ENCODE data around the gene NDRG2.
"Not testable (repeated sequence)": the region's sequence is repeated elsewhere in the genome, so short reads cannot be mapped to it uniquely, and the experiment has no call there.

Gene NDRG2

DNA sequence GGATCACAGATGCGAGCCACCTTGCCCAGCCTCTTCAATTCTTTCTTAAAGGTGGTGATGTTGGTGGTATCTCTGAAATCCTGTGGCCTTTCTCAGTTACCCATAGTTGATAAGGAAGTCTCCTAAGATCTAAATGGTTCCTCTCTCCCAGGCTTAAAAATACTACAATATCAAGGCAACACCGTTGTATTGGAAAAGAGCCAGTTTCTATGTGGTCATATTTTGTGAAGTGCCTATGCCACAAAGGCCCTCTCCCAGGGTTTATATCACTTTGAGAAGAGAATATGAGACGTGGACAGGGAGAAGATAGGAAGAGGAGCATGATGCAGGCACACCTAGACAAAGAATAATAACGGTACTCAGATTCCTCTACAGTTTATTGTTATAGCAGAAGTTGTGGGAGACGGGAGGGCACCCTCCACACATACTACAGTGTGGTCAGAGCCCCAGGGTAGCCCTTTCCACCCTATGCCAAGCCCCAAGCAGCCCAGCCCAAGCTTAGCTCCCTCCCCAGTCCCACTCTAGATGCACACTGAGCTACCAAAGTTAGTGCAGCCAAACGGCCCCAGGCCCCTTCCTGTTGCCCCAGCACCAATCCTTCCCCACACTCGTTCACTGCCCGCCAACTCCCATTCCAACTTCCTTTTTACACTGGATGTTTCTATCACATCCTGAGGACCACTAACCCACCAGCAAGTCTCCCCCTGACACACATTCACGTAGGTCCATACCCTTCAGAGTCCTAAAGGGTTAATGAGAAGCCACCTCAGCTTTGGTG is 8.3 kb downstream of the NDRG2 start:
- FAIRE-seq (no peak), DNase-seq (ENCODE audit: extremely low spot score, insufficient read length, low read depth) (no peak)

- DNase-seq (ENCODE audit: extremely low spot score, insufficient read length, low read depth) (no peak), FAIRE-seq (no peak)
These were observed 9.5 kb downstream of the NDRG2 start for GRCh38 chr14:21015312-21015711.

- DNase-seq (ENCODE audit: extremely low spot score, insufficient read length, low read depth) (no peak), FAIRE-seq (peak; percentile 86)
These were observed 10.1 kb downstream of the NDRG2 start for GRCh38 chr14:21014761-21015190.

DNA sequence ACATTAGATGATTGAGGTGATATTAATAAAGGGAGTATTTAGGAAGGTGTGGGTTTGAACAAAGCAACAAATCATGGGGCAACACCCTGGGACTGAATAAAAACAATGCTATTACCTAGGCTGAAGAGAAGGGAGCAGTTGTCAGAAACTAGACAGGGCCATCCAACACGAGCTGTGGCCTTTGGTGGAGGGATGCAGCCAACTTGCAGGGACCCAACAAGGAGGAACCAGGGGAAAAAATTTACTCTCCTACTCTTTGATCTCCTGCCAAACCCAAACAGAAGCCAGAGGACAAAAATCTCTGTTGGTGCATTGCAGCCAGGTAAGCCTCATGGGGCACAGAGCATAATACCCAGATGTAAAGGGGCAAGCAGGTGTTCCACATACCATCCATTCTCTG is 13.7 kb downstream of the NDRG2 start:
- FAIRE-seq (no peak), DNase-seq (ENCODE audit: extremely low spot score, insufficient read length, low read depth) (no peak)

DNA sequence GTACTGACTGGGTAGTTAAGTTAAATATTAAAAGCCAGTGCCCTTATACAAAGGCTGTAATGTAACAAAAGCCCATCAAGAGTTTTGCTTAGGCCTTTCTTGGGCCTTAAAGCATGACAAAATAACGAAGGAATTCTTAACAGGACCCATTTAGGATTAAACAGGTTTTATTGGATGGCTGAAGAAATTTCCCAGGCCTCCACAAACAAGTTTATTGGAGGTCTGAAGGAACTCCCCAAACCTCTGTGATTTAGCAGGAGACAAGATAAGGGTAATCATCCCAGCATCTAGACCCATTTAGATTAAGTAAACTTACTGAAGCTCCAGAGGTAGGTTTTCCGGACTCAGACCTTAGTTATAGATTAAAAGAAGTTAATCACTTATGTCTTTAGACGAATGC is 15.1 kb downstream of the NDRG2 start:
- not testable (repeated sequence) for FAIRE-seq; DNase-seq (ENCODE audit: extremely low spot score, insufficient read length, low read depth)

DNA sequence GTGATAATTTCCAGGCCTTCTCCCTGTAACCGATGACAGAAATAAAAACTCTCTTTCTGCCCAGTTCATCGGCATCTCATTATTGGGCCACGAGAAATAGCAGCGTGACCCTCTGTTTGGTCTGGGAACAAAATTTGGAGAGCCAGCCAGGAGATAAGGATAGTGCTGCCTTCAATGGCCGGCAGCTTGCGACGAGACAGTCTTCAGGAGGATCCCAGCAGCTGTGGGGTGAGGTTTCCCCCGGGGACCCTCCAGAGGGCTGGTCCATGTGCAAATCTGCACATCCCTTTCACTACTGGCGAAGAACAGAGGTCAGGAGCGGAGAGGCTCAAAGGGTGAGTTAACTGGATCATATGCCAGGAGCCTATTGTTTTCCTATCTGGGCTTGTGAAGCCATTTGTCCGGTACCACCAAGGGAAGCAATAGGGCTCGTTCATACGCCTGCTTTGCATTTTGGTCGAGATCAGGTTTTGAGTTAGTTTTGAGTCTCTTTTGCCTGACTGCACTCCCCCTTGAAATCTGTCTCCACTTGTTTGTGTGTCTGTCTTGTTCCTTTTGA is 21.0 kb downstream of the NDRG2 start:
- FAIRE-seq (no peak), DNase-seq (ENCODE audit: extremely low spot score, insufficient read length, low read depth) (no peak)

GRCh38 chr14:21001218-21001617 is 23.6 kb downstream of the NDRG2 start:
- FAIRE-seq (no peak), DNase-seq (ENCODE audit: extremely low spot score, insufficient read length, low read depth) (no peak)

GRCh38 chr14:20999591-20999990 is 25.3 kb downstream of the NDRG2 start:
- DNase-seq (ENCODE audit: extremely low spot score, insufficient read length, low read depth) (no peak), FAIRE-seq (no peak)

GRCh38 chr14:20998674-20999366 is 26.0 kb downstream of the NDRG2 start, which contains the start of gene SLC39A2:
Gene SLC39A2 (plus strand): TSS chr14:20999293. CDS start chr14:20999447, 154 bp downstream.
- DNase-seq (ENCODE audit: extremely low spot score, insufficient read length, low read depth) (no peak), FAIRE-seq (no peak)

GRCh38 chr14:20998139-20998538 is 26.7 kb downstream of the NDRG2 start:
- FAIRE-seq, result no peak

GRCh38 chr14:20997564-20997963 is 27.3 kb downstream of the NDRG2 start:
- DNase-seq (ENCODE audit: extremely low spot score, insufficient read length, low read depth), result no peak

More at GRCh38 chr14:20998139-20998538, 26.7 kb downstream of the NDRG2 start:
- no peak for DNase-seq (ENCODE audit: extremely low spot score, insufficient read length, low read depth)

DNA sequence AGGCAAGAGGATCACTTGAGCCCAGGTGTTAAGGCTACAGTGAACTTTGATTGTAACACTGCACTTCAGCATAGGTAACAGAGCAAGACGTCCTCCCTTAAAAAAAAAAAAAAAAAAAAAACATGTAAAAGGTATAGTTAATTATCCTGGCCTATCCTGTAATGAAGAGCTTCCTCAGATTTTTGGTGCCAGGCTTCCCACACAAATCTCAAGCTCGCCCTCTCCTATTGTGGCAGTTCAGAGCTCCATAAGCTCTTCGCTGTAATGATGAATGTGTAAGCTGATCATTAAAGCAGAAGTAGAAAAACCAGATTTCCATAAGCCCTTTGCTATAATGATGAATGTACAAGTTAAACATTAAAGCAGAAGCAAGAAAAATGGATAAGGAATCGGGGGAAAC is 27.7 kb downstream of the NDRG2 start:
- DNase-seq (ENCODE audit: extremely low spot score, insufficient read length, low read depth) (no peak), FAIRE-seq (no peak)

More at GRCh38 chr14:20997564-20997963, 27.3 kb downstream of the NDRG2 start:
- no peak for FAIRE-seq

DNA sequence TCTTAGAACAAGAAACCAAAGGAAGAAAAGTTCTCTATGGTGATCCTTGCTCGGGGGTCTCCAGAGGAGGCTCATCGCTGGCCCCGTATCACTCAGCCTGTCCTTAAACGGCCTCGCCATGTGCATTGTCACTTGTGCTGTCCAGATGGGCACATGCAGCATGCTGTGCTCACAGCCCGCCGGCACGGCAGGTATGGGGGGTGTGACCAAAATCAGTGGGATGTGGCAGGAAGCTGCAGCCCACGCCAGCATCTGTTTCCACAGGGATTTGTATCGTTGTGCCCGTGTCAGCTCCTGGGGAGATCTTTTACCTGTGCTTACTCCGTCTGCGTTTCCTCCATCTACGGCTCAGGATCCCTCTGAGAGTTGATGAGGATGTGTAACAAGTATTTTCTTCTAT is 28.3 kb downstream of the NDRG2 start:
- DNase-seq (ENCODE audit: extremely low spot score, insufficient read length, low read depth) (no peak), FAIRE-seq (no peak)

DNA sequence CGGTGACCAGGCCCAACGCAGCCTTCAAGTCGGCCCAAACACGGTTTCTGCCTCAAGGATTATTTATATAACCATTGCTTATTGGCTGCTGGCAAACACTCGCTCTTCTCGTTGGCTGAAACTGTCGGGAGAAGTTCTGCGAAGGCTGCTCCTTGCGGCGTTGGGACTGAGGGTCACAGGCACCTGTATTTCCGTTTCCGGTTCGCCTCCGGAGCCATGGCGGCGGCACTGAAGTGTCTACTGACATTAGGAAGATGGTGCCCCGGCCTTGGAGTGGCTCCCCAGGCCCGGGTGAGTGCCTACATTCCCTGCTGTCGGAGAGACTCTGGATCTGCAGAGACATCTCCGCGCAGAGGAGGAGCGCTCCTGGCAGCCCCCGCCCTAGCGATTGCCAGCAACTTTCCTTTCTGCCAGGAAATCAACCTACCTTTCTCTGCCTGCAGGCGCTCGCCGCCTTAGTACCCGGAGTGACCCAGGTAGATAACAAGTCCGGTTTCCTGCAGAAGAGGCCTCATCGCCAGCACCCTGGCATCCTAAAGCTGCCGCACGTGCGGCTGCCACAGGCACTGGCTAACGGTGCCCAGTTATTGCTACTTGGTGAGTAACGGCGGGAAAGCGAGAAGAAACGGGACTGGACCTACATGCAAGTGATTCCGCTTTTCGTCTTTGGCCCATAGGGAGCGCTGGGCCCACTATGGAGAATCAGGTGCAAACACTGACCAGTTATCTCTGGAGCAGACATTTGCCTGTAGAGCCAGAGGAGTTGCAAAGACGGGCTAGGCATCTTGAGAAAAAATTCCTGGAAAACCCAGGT is 34.9 kb downstream of the NDRG2 start, which contains the start of gene METTL17:
Gene METTL17, plus strand, starts transcription at position 194 of the 814 bp plus-strand sequence. Its CDS starts 23 bp downstream, at position 217.
- peak; percentile 95 for FAIRE-seq
- peak; percentile 81 for DNase-seq (ENCODE audit: extremely low spot score, insufficient read length, low read depth)

DNA sequence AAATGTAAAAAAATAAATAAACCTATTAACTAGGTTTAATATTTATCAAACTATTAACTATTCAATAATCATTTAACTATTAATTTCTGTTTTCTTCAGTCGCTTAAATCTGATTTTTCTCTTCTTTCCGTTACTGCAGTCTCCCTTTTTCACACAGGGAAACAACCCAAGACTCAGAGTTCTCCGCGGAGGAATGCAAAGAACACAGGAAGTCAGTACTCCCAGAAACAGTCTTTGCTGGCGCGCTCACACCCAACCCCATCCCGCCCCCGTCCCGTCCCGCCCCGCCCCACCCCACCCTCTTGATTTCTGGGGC is 35.4 kb downstream of the NDRG2 start:
- no peak for DNase-seq (ENCODE audit: extremely low spot score, insufficient read length, low read depth)
- no peak for FAIRE-seq

GRCh38 chr14:20988717-20989470 is 36.0 kb downstream of the NDRG2 start:
- DNase-seq (ENCODE audit: extremely low spot score, insufficient read length, low read depth), result no peak
- FAIRE-seq, result no peak

DNA sequence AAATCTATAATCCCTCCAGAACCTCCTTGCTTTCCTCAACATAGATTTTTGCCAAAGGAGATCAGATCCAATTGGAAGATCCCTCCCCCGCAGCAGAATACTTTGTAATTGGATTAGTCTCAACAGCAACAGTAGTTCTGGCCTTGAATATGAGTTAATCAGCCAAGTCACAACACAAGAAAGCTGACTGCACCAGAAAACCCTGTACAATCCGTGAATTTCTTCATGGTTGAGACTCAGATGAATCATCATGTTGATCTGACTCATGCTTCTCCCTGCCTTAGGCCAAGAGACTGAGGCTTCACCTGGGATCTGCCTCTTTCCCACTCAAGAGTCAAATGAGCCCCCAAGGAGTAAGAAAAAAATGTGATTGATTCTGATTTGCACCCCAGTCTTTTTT is 38.0 kb downstream of the NDRG2 start:
- DNase-seq (ENCODE audit: extremely low spot score, insufficient read length, low read depth), result no peak
- no peak for FAIRE-seq

DNA sequence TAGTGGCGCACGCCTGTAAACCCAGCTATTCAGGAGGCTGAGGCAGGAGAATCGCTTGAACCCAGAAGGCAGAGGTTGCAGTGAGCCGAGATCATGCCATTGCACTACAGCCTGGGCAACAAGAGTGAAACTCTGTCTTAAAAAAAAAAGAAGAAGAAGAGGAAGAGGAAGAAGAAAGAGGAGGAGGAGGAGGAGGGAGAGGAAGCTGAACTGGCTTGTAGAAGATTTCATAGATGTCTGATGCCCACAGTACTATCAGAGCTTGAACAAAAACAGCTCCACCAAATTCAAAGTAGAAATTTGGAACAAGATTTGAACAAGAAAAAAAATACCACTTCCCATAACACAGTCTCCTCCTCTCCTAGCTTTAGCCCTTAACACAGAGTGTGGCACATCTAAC is 39.2 kb downstream of the NDRG2 start:
- FAIRE-seq; DNase-seq (ENCODE audit: extremely low spot score, insufficient read length, low read depth): not testable (repeated sequence)

DNA sequence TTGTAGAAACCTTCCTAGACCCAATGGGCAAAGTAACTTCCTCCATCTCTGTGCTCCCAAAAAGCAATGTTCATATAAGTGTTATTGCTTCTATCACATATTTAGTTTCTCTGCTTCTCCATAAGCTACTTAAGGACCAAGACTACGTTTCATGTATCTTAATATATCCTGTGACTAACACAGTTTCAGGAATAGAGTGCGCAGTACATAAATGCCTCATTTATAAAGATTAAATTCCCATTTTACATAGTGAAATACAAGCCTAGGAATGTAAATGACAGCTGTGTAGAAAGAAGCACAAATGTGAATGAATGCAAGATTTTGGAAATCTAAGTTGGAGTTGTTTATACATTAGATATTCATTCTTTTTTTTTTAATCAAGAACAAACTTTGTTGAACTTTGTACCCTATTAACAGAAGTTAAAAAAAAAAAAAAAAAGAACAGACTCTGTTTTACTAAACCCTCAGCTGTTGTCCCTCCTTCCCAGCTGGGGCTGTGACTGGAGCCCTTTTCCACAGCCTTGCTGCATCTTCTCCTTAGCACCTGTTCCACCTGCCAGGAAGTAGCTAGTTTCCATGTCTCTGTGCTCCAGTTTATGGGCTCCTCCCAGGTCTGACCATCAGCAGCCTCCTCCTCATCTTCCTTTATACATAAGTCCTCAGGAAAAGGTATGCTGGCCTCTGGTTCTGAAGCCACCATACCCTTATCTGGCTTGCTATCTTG is 42.1 kb downstream of the NDRG2 start:
- no peak for DNase-seq (ENCODE audit: extremely low spot score, insufficient read length, low read depth)
- no peak for FAIRE-seq

All from GM18507 (cell line).